ENCODE data around the gene TBX19. TPM values are rescaled to one million over a fixed set of nuclear protein-coding genes. Genes with fewer than 3 reads are reported as not detected.

The TBX19 gene
- total and polyA plus RNA-seq, 2 of the 8 experiments (the other 6 are each of a cell fraction or from before 2014, with no cell fraction given): 1.0 to 1.8 TPM

DNA sequence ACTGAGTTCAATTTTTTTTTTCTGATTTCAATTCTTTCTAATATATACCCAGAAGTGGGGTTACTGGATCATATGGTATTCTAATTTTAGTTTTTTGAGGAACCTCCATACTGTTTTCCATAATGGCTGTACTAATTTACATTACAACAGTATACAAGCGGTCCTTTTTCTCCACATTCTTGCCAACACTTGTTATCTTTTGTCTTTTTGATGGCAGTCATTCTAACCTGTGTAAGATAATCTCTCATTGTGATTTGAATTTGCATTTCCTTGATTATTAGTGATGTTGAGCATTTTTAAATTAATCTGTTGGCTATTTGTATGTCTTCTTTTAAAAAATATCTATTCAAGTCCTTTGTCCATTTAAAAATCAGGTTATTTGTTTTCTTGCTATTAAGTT is 21.1 kb upstream of the TBX19 start (continued):
- TF ChIP-seq, protein P1, sequence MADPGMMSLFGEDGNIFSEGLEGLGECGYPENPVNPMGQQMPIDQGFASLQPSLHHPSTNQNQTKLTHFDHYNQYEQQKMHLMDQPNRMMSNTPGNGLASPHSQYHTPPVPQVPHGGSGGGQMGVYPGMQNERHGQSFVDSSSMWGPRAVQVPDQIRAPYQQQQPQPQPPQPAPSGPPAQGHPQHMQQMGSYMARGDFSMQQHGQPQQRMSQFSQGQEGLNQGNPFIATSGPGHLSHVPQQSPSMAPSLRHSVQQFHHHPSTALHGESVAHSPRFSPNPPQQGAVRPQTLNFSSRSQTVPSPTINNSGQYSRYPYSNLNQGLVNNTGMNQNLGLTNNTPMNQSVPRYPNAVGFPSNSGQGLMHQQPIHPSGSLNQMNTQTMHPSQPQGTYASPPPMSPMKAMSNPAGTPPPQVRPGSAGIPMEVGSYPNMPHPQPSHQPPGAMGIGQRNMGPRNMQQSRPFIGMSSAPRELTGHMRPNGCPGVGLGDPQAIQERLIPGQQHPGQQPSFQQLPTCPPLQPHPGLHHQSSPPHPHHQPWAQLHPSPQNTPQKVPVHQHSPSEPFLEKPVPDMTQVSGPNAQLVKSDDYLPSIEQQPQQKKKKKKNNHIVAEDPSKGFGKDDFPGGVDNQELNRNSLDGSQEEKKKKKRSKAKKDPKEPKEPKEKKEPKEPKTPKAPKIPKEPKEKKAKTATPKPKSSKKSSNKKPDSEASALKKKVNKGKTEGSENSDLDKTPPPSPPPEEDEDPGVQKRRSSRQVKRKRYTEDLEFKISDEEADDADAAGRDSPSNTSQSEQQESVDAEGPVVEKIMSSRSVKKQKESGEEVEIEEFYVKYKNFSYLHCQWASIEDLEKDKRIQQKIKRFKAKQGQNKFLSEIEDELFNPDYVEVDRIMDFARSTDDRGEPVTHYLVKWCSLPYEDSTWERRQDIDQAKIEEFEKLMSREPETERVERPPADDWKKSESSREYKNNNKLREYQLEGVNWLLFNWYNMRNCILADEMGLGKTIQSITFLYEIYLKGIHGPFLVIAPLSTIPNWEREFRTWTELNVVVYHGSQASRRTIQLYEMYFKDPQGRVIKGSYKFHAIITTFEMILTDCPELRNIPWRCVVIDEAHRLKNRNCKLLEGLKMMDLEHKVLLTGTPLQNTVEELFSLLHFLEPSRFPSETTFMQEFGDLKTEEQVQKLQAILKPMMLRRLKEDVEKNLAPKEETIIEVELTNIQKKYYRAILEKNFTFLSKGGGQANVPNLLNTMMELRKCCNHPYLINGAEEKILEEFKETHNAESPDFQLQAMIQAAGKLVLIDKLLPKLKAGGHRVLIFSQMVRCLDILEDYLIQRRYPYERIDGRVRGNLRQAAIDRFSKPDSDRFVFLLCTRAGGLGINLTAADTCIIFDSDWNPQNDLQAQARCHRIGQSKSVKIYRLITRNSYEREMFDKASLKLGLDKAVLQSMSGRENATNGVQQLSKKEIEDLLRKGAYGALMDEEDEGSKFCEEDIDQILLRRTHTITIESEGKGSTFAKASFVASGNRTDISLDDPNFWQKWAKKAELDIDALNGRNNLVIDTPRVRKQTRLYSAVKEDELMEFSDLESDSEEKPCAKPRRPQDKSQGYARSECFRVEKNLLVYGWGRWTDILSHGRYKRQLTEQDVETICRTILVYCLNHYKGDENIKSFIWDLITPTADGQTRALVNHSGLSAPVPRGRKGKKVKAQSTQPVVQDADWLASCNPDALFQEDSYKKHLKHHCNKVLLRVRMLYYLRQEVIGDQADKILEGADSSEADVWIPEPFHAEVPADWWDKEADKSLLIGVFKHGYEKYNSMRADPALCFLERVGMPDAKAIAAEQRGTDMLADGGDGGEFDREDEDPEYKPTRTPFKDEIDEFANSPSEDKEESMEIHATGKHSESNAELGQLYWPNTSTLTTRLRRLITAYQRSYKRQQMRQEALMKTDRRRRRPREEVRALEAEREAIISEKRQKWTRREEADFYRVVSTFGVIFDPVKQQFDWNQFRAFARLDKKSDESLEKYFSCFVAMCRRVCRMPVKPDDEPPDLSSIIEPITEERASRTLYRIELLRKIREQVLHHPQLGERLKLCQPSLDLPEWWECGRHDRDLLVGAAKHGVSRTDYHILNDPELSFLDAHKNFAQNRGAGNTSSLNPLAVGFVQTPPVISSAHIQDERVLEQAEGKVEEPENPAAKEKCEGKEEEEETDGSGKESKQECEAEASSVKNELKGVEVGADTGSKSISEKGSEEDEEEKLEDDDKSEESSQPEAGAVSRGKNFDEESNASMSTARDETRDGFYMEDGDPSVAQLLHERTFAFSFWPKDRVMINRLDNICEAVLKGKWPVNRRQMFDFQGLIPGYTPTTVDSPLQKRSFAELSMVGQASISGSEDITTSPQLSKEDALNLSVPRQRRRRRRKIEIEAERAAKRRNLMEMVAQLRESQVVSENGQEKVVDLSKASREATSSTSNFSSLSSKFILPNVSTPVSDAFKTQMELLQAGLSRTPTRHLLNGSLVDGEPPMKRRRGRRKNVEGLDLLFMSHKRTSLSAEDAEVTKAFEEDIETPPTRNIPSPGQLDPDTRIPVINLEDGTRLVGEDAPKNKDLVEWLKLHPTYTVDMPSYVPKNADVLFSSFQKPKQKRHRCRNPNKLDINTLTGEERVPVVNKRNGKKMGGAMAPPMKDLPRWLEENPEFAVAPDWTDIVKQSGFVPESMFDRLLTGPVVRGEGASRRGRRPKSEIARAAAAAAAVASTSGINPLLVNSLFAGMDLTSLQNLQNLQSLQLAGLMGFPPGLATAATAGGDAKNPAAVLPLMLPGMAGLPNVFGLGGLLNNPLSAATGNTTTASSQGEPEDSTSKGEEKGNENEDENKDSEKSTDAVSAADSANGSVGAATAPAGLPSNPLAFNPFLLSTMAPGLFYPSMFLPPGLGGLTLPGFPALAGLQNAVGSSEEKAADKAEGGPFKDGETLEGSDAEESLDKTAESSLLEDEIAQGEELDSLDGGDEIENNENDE (IDR thresholded peaks at IDR 0.05; ENCODE audit: insufficient replicate concordance, low read length): no peak
- TF ChIP-seq GTF2F1 (IDR thresholded peaks at IDR 0.05; ENCODE audit: borderline replicate concordance, low read depth, low read length) (no peak), EGR1 (IDR thresholded peaks at IDR 0.05; ENCODE audit: borderline replicate concordance, low read depth, low read length) (no peak), SP1 (IDR thresholded peaks at IDR 0.05; ENCODE audit: low read depth, low read length) (no peak), EP300 (IDR thresholded peaks at IDR 0.05; ENCODE audit: borderline replicate concordance in 1 of 2, low read depth in 2 of 2, low read length in 2 of 2) (no peak)

All from H1 (cell line).